Muscle of arm (tissue), 14 donors: ENCODE measurements around the gene TAC3. TPM values are rescaled to one million over a fixed set of nuclear protein-coding genes. Genes with fewer than 3 reads are reported as not detected.
"Not testable (repeated sequence)": the region's sequence is repeated elsewhere in the genome, so short reads cannot be mapped to it uniquely, and the experiment has no call there.

Experiments used
- DNase-seq: peaks from one replicate; pipeline ENCODE4 v3.0.0-alpha.2; 2013
- long read RNA-seq, 11 donors: transcript quantifications; one replicate each; lab custom pipeline, GENCODE V29; 2026
- polyA plus RNA-seq, 12 donors: library from polyadenylated mRNA; unstranded; fragments of 120-200 nt; gene quantifications; one replicate each; pipeline ENCODE4 v1.2.1, GENCODE V29; 2013; ENCODE audit not compliant: insufficient read length in 12 of 12

TAC3 gene
- 1 to 10 TPM in 1 of 12 donors, under 1 TPM in 5, not detected in 6; 0.21 to 1.3 (median 0.63) TPM for polyA plus RNA-seq
- long read RNA-seq, donor 1, transcript TAC3-209 (7 exons, 816 nt), result major isoform, 9 of 9 reads
- long read RNA-seq, donor 1, partial matches to known transcripts, result 0 of 9 reads
- long read RNA-seq, donor 1, other reads (novel, unspliced or antisense), result 0 of 9 reads
- long read RNA-seq, donor 2, result 0 reads
- long read RNA-seq, donor 3, result 0 reads
- long read RNA-seq, donor 4, result 0 reads
- long read RNA-seq, donor 5, result 0 reads
- long read RNA-seq, donor 6, result 0 reads
- long read RNA-seq, donor 7, result 0 reads
- long read RNA-seq, donor 8, result 0 reads
- long read RNA-seq, donor 9, result 0 reads
- long read RNA-seq, donor 10, result 0 reads
- long read RNA-seq, donor 11, result 0 reads

DNA sequence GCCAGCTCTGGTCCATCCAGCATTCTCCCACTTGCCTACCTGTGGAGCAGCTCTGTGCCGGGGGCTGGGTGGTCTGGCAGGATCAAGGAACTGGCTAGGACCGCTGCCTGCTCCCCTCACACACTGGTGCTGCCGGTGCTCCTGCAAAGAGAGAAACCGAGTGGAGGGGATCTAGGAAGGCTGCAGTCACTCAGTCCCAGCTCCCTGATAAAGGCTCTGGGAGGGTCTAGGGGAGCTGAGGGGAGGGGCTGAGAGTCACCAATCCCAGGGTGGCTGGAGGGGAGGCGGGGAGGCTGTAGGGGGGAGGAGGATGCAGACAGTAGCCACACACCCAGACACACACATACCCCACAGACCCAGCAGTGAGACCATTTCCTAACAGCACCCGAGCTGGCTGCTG is at the start of gene TAC3:
TAC3 (minus strand) TSS at position 182 of the 400 bp plus-strand sequence. CDS start 732 bp downstream, outside the sequence.
- no peak for DNase-seq

DNA sequence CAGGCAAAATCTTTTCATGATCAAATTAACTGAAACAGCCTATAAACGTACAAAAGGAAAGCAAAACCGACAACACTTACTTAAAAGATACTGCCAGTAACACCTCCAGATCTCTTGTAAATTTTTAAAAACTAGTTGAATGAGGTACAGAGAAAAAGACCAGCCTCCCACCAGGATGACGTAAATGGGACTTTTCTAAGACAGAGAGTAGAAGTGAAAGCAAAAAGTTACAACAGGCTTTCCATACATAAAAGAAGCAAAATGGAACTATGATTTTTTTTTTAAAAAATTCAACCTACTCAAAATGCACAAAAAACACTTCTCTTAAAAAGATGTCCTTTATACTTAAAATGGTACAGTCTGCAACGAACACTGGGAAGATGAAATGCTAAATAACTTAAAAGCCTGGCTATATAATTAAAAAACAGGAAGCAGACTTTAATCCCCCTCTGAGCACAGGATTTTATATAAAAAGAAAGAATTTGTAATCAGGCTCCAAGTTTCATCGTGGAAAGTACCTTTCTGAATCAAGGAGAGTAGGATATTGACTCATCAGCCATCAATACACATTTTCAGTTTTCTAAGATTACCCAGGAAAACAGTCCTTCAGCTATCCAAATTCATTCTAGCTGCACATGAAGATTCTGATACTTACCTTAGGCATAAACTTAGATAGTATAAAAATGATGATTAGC is 47.8 kb upstream of the TAC3 start:
- no peak for DNase-seq

- no peak for DNase-seq
Measured at GRCh38 chr12:57058454-57058853, 42.1 kb upstream of the TAC3 start.

GRCh38 chr12:57057067-57057751 is 40.9 kb upstream of the TAC3 start:
- DNase-seq, result no peak

DNA sequence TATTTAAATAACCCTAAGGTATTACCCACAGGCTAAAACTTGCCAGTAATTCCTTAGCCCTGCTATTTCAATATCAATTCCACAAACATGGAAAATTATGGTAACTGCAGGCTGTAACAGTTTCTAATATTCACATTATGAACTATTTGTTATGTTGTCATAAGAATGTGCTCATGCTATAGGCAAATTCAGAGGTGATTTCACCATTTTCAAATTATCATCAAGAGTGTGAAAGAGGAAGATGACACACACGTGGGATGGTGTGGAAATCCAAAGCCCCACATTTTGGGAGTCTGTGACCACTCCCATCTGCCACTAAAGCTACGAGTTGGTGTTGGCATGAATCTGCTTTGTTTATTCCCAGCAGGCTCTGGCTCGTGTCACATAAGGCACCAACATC is 39.5 kb upstream of the TAC3 start:
- no peak for DNase-seq

DNA sequence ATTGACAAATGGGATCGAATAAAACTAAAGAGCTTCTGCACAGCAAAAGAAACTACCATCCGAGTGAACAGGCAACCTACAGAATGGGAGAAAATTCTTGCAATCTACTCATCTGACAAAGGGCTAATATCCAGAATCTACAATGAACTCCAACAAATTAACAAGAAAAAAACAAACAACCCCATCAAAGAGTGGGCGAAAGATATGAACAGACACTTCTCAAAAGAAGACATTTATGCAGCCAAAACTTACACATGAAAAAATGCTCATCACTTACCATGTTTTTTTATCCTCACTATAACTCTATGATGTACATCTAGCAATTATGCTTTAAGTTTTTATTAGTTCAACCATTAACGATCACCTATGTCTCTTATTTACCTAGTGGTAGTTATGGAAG is 37.6 kb upstream of the TAC3 start:
- not testable (repeated sequence) for DNase-seq

- not testable (repeated sequence) for DNase-seq
Measured at GRCh38 chr12:57053146-57053545, 36.8 kb upstream of the TAC3 start.

GRCh38 chr12:57051011-57051410 is 34.7 kb upstream of the TAC3 start:
- no peak for DNase-seq

DNA sequence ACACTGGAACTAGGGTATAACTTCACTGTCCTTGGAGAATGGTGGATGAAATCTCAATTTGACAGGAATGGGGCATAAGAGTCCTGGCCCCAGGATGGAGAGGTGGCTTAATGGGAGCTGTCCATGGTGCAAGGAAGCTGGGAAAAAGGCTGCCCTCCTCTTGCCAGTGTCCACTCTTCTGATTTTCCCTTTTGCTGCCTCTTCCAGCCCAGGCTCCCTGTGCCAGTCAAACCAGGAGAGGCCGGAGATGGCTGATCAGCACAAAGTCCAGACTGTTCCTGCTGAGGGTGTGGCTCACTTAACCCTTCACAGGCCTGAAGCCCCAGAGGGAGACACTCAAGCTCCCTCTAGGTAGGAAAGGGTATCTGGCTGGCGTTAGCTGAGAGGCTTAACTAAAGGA is 33.6 kb upstream of the TAC3 start, which contains the start of gene MYO1A:
MYO1A (minus strand) TSS at position 240 of the 400 bp plus-strand sequence. CDS start 1,806 bp downstream, outside the sequence.
- DNase-seq, result no peak

DNA sequence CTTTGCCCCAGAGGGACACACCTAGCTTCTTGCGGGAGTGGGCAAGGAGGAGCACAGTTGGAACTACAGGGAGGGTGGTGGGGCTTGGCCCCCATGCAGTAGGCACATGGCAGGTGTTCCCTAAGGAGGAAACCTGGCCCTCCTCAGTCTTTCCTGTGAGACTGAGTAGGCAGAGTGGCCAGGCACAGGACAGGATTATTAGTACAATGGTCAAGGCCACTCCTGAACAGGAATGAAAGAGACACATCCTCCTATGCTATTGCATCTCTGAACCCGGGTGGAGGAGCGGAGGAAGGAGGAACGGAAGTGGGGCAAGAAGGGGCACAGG is 32.8 kb upstream of the TAC3 start:
- no peak for DNase-seq

- no peak for DNase-seq
Measured at GRCh38 chr12:57048423-57049118, 32.2 kb upstream of the TAC3 start.

DNA sequence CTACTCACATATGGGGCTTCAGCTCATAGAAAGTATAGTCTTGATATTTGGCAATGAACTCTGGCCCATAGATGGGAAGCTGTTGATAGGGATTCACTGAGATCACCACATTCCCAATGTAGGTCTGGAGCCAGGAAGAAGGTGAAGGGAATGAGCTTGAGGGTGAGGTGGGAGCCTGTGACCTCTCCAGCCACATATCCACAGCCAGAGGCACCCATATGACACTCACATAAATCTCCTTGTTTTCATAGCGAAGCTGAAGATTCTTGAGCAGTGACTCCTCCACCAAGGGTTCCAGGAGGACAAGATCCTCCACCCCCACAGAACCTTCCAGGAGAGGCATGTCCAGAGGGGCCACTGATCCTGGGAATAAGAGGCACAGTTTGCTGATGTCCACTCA is 31.7 kb upstream of the TAC3 start:
- no peak for DNase-seq

DNA sequence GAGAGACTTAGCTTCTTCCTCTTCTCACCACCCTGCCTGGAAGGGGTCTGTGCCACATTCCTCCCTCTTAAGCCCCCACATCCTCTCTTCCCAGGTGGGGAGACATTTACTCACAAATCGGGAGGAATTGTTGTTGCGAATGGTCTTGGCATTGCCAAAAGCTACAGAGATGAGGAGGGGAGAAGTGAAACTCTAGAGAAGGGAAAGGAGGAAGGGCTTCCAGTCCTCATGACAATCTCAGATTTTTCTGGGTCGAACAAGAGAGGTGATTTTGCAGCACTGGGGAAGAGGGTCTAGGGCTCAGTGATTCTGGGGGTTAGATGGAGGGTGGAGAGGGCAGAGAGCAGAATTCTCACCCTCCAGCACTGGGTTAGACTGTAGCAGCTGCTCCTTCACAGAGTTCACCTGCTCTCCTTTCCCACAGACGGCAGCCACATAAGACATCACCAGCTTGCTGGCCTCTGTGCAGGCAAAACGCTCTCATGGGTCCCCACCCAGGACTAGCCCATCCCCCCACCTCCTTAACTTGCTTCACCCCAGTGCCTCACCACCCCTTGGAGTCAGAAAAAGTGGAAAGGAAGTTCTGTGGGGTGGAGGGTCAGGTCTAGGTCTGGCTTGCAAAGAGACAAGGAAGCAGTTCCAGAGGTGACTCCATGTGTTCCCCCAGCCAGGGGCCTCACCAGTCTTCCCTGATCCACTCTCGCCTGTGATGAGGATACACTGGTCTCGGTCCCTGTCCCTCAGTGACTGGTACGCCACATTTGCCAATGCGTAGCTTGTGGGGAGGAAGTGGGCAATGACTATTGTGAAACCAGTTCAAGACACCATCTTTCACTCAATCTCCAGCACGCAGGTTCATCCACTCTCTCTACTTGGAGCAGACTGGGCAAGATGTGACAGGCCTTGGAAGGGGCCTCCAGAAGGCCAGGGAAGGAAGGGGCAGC is 30.9 kb upstream of the TAC3 start:
- no peak for DNase-seq

GRCh38 chr12:57046086-57046791 is 29.9 kb upstream of the TAC3 start:
- no peak for DNase-seq

GRCh38 chr12:57044889-57045288 is 28.6 kb upstream of the TAC3 start:
- DNase-seq, result no peak

GRCh38 chr12:57044468-57044867 is 28.1 kb upstream of the TAC3 start:
- no peak for DNase-seq

DNA sequence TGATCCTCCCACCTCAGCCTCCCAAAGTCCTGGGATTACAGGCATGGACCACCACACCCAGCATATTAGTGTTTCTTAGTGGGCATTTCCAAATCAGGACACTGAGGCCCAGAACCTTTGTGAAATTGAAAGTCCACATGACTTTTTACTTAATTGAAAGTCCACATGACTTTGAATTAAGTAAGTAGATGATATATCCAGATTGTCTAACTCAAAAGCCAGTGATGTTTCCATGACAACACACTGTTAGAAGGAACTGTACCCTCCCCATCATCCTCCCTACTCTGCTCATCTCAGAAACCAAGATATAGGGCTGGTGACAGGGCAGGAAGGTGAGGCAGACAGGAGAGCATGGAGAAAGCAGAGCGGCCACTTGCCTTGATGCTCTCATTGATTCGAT is 26.4 kb upstream of the TAC3 start:
- no peak for DNase-seq

GRCh38 chr12:57040750-57041149 is 24.4 kb upstream of the TAC3 start:
- DNase-seq, result no peak

DNA sequence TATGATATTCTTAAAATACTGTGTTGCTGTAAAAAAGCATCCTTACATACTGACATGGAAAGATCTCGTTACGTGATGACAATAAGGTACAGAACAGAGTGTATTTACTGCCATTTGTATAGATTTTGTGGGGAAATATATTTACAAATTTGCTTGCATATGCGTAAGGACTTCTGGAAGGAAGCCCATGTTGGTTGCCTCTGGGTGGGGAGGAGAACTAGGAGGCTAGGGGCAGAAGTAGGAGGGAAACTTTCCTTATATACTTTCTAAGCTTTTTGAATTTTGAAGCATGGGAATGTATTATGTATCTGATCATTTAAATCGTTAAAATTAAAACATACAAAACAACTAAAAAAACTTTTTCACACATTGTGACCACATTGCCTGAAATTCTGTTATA is 23.9 kb upstream of the TAC3 start:
- DNase-seq, result no peak
